OCI-LY1 (cell line): ENCODE measurements around the gene CCDC51.

Experiments used
- H2AFZ ChIP-seq: fragments of 200-600 bp; sonication (generic), shearing (Covaris generic); 2 replicates; pipeline ENCODE4 v1.6.0; 2014; ENCODE audit warnings: antibody characterized with exemption, mild to moderate bottlenecking, low read length
- H3F3A ChIP-seq: fragments of 200-600 bp; sonication (generic), shearing (Covaris generic); 2 replicates; pipeline ENCODE4 v1.6.0; 2014; ENCODE audit warnings: mild to moderate bottlenecking, antibody characterized with exemption, low read length, moderate library complexity; ENCODE audit not compliant: insufficient read depth
- H3K27ac ChIP-seq: fragments of 200-600 bp; sonication (generic); 2 replicates; pipeline ENCODE4 v1.5.1; 2014; ENCODE audit warnings: low read length, mixed run types, mild to moderate bottlenecking, low read depth; ENCODE audit not compliant: poor library complexity, severe bottlenecking
- H3K27me3 ChIP-seq: fragments of 200-600 bp; sonication (generic); 2 replicates; pipeline ENCODE4 v1.6.0; 2014; ENCODE audit warnings: antibody characterized with exemption, mild to moderate bottlenecking, low read length, moderate library complexity; ENCODE audit not compliant: insufficient read depth
- H3K36me3 ChIP-seq: fragments of 200-600 bp; sonication (generic); 2 replicates; pipeline ENCODE4 v1.6.1; 2014; ENCODE audit warnings: mild to moderate bottlenecking, antibody characterized with exemption, low read length, moderate library complexity, mixed read lengths; ENCODE audit not compliant: insufficient read depth
- H3K4me1 ChIP-seq: fragments of 200-600 bp; sonication (generic); 2 replicates; pipeline ENCODE4 v1.5.1; 2014; ENCODE audit warnings: mild to moderate bottlenecking, low read length, moderate library complexity; ENCODE audit not compliant: insufficient read depth, severe bottlenecking
- H3K4me2 ChIP-seq: fragments of 200-600 bp; sonication (generic), shearing (Covaris generic); 2 replicates; pipeline ENCODE4 v1.6.1; 2014; ENCODE audit warnings: low read length
- H3K4me3 ChIP-seq: fragments of 200-600 bp; sonication (generic); 2 replicates; pipeline ENCODE4 v1.5.1; 2014; ENCODE audit warnings: low read length, low read depth, mild to moderate bottlenecking, mixed read lengths; ENCODE audit not compliant: poor library complexity, severe bottlenecking
- H3K79me2 ChIP-seq: fragments of 200-600 bp; shearing (Covaris generic); 2 replicates; pipeline ENCODE4 v1.6.1; 2016; ENCODE audit warnings: mixed run types, low read length, mixed read lengths; ENCODE audit not compliant: insufficient read depth
- H3K9ac ChIP-seq: fragments of 200-600 bp; sonication (generic), shearing (Covaris generic); 2 replicates; pipeline ENCODE4 v1.6.1; 2014; ENCODE audit warnings: mild to moderate bottlenecking, low read length, mixed read lengths
- H3K9me2 ChIP-seq: fragments of 200-600 bp; sonication (generic), shearing (Covaris generic); 2 replicates; pipeline ENCODE4 v1.6.1; 2014; ENCODE audit warnings: low read depth, mild to moderate bottlenecking, low read length, mixed read lengths
- H3K9me3 ChIP-seq: fragments of 200-600 bp; shearing (Covaris generic); 2 replicates; pipeline ENCODE4 v1.6.1; 2014; ENCODE audit warnings: low read length, mixed read lengths
- H4K20me1 ChIP-seq: fragments of 200-600 bp; sonication (generic), shearing (Covaris generic); 2 replicates; pipeline ENCODE4 v1.6.0; 2016; ENCODE audit warnings: mild to moderate bottlenecking, low read length; ENCODE audit not compliant: insufficient read depth
- EZH2 ChIP-seq: fragments of 200-600 bp; sonication (generic), shearing (Covaris generic); IDR thresholded peaks from 2 replicates; pipeline ENCODE4 v1.8.0; 2017; ENCODE audit warnings: borderline replicate concordance, mixed run types, mild to moderate bottlenecking, antibody characterized with exemption, low read length, moderate library complexity, mixed read lengths
- TF ChIP-seq, protein P1 (sequence below): fragments of 200-600 bp; sonication (generic), shearing (Covaris generic); IDR thresholded peaks from 2 replicates; pipeline ENCODE4 v1.5.1; 2017; ENCODE audit warnings: mild to moderate bottlenecking, antibody characterized with exemption, low read length, moderate library complexity, mixed read lengths

Gene CCDC51

DNA sequence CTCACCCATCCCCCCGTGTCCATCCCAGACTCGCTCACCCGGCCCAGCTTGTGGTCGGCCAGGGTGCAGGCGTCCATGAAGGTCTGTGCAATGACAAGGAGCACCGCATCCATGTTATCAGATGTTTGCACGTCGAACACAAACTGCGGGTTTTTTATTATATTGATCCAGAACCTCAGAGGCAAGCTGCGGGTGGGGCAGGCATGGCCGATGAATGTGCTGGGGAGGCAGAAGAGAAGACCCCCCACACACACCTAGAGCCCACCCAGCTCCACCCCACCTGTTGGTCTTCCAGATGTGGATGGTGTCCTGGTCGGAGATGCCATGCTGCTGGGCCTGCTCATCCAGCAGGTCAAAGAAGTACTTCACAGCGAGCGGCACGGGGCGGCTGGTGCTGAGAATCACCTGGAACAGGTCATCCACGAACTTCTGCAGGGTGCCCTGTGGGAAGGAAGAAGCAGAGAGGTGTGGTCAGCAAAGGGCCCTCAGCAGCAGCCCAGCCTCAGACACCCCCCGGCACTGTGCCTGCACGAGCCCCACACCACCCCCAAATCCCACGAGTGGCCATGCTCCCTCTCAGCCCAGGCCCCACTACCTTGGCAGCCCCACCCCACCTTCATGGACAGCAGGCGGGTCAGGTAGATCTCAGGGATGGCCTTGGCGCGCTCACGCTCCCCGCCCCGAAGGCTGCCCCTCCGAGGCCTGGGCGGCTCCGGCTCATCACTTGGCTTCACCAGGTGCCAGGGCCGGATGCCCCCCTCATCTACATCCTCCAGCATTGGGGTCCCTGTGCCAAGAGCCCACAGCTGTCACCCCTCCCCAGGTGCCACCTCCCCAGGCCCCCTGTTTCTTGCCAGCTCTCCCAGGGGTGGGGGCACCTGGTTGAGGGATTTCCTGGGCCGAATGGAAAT, 30.4 kb downstream of the CCDC51 start:
- no peaks in the 10 kb centered on the region for H3K4me1 ChIP-seq
- TF ChIP-seq, protein P1, sequence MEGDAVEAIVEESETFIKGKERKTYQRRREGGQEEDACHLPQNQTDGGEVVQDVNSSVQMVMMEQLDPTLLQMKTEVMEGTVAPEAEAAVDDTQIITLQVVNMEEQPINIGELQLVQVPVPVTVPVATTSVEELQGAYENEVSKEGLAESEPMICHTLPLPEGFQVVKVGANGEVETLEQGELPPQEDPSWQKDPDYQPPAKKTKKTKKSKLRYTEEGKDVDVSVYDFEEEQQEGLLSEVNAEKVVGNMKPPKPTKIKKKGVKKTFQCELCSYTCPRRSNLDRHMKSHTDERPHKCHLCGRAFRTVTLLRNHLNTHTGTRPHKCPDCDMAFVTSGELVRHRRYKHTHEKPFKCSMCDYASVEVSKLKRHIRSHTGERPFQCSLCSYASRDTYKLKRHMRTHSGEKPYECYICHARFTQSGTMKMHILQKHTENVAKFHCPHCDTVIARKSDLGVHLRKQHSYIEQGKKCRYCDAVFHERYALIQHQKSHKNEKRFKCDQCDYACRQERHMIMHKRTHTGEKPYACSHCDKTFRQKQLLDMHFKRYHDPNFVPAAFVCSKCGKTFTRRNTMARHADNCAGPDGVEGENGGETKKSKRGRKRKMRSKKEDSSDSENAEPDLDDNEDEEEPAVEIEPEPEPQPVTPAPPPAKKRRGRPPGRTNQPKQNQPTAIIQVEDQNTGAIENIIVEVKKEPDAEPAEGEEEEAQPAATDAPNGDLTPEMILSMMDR, result no peak
- TF ChIP-seq EZH2, result no peak

DNA sequence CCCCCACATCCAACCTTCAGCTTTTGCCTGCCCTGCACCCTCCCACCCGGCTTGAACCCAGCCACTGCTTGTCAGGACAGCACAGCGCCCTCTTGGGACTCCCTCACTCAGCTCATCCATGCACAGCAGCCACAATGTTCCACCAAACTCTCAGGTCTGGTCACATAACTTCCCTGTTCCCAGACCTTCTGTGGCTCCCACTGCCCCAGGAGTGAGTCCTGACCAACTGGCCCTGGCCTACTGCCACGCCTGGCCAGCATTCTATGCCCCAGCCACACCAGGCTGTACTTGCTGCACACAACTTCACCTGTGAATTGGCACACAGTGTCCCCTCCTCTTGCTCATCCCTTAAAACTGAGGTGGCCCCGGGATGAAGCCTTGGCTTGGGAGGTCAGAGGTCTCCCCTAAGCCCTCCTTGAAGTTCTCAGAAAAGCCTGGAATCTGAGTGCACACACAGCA, 31.1 kb downstream of the CCDC51 start:
- Histone ChIP-seq H3K27ac (no peak overlapping the region), H3F3A (no peaks in the 10 kb centered on the region), H3K4me2 (no peak overlapping the region), H4K20me1 (no peaks in the 10 kb centered on the region), H3K9me3 (no peaks in the 10 kb centered on the region), H3K27me3 (no peaks in the 10 kb centered on the region; the same call in 1 of the 2 replicates), H3K79me2 (no peaks in the 10 kb centered on the region), H3K9ac (no peak overlapping the region), H3K9me2 (no peaks in the 10 kb centered on the region), H3K4me3 (no peak overlapping the region), H3K36me3 (no peaks in the 10 kb centered on the region), H2AFZ (no peak overlapping the region), H3K4me1 (no peaks in the 10 kb centered on the region)
- TF ChIP-seq, protein P1, result peak; percentile 35; the same call in 1 of the 2 replicates
- no peak for TF ChIP-seq EZH2

More for the DNA sequence above, 30.4 kb downstream of the CCDC51 start:
- no peaks in the 10 kb centered on the region for H3K36me3 ChIP-seq
- no peaks in the 10 kb centered on the region for H4K20me1 ChIP-seq
- H3K9me3 ChIP-seq, result no peaks in the 10 kb centered on the region
- H3K27me3 ChIP-seq, result no peaks in the 10 kb centered on the region; the same call in 1 of the 2 replicates
- no peak overlapping the region for H3K4me3 ChIP-seq
- H3K79me2 ChIP-seq, result no peaks in the 10 kb centered on the region
- no peaks in the 10 kb centered on the region for H3K9me2 ChIP-seq
- H3K4me2 ChIP-seq, result no peak overlapping the region
- no peak overlapping the region for H2AFZ ChIP-seq
- H3F3A ChIP-seq, result no peaks in the 10 kb centered on the region
- H3K27ac ChIP-seq, result no peak overlapping the region
- H3K9ac ChIP-seq, result no peak overlapping the region

DNA sequence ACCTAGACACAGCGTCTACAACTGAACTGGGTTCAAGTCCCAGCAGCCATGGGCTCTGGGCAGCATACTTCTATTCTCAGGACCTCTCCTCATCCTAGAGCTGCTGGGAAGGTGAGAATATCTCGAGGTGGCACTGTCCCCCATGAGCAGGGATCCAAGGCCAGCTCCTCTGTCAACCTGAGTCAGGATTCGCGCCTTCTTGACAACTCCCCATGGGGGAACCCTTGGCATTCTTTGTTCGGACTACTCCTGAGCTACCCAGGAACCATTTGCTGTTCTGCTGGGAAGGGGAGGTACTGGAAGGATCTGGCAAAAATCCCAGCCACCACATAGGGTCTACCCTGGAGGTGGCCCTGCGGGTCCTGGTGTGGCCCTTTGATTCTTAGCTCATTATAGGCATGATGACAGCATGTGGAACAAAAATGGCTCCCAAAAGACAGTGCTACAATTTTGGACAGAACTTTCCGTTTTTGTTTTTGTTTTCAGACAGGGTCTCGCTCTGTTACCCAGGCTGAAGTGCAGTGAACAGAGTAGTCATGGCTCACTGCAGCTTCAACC, 32.3 kb downstream of the CCDC51 start:
- no peak overlapping the region for H3K4me3 ChIP-seq
- no peaks in the 10 kb centered on the region for H3K36me3 ChIP-seq
- H4K20me1 ChIP-seq, result no peaks in the 10 kb centered on the region
- no peak overlapping the region for H3K9ac ChIP-seq
- no peaks in the 10 kb centered on the region for H3K9me2 ChIP-seq
- H2AFZ ChIP-seq, result no peak overlapping the region
- H3K27ac ChIP-seq, result no peak overlapping the region
- H3K27me3 ChIP-seq, result peaks cover 5% of the 10 kb centered on the region; the same call in 1 of the 2 replicates
- H3K9me3 ChIP-seq, result no peaks in the 10 kb centered on the region
- no peaks in the 10 kb centered on the region for H3K4me1 ChIP-seq
- H3K79me2 ChIP-seq, result no peaks in the 10 kb centered on the region
- TF ChIP-seq EZH2, result no peak
- TF ChIP-seq, protein P1, result no peak
- H3K4me2 ChIP-seq, result no peak overlapping the region
- H3F3A ChIP-seq, result no peaks in the 10 kb centered on the region
